DND-41 (cell line): ENCODE results near the gene ARHGAP26.

Experiments
- ATAC-seq: fragments of 200-7000 bp; cut with Tn5 transposase; 3 replicates; pipeline ENCODE4 v1.9.1; 2021; ENCODE audit warnings: low read depth; ENCODE audit not compliant: insufficient read depth
- DNase-seq: peaks from one replicate; pipeline ENCODE4 v3.0.0-alpha.2; 2020
- H2AFZ ChIP-seq: 2 replicates; pipeline ENCODE4 v1.6.0; 2012; ENCODE audit warnings: low read depth, low read length
- H3K27ac ChIP-seq: 2 replicates; pipeline ENCODE4 v1.5.1; 2012; ENCODE audit warnings: low read length, inconsistent platforms
- H3K27me3 ChIP-seq: fragments of 200-600 bp; sonication (generic); 2 replicates; pipeline ENCODE4 v1.6.0; 2012; ENCODE audit warnings: low read length, mild to moderate bottlenecking, inconsistent platforms; ENCODE audit not compliant: insufficient read depth, poor library complexity
- H3K36me3 ChIP-seq: 2 replicates; pipeline ENCODE4 v1.5.1; 2012; ENCODE audit warnings: low read length, inconsistent platforms; ENCODE audit not compliant: insufficient read depth
- H3K4me1 ChIP-seq: 2 replicates; pipeline ENCODE4 v1.5.1; 2012; ENCODE audit warnings: mild to moderate bottlenecking, low read length; ENCODE audit not compliant: insufficient read depth
- H3K4me2 ChIP-seq: 2 replicates; pipeline ENCODE4 v1.6.0; 2012; ENCODE audit warnings: mild to moderate bottlenecking, moderate library complexity, low read length, inconsistent platforms; ENCODE audit not compliant: insufficient read depth
- H3K4me3 ChIP-seq, 2 experiments: fragments of 200-600 bp in 1 of 2; shearing (Covaris generic) in 1 of 2; 2 replicates each; pipeline ENCODE4 v1.5.1; 2012 to 2016; ENCODE audit warnings: inconsistent platforms in 2 of 2, low read length in 2 of 2, mild to moderate bottlenecking in 2 of 2, low read depth in 1 of 2, moderate library complexity in 1 of 2
- H3K79me2 ChIP-seq: 2 replicates; pipeline ENCODE4 v1.6.0; 2012; ENCODE audit warnings: low read length, inconsistent platforms; ENCODE audit not compliant: insufficient read depth
- H3K9ac ChIP-seq: 2 replicates; pipeline ENCODE4 v1.6.0; 2012; ENCODE audit warnings: low read depth, mild to moderate bottlenecking, inconsistent platforms, low read length, moderate library complexity
- H3K9me3 ChIP-seq: 2 replicates; pipeline ENCODE4 v1.5.1; 2012; ENCODE audit warnings: low read length, moderate library complexity, mild to moderate bottlenecking, inconsistent platforms; ENCODE audit not compliant: insufficient read depth, severe bottlenecking
- H4K20me1 ChIP-seq: 2 replicates; pipeline ENCODE4 v1.6.0; 2012; ENCODE audit warnings: low read length; ENCODE audit not compliant: insufficient read depth
- EZH2 ChIP-seq: IDR thresholded peaks from 3 replicates; pipeline ENCODE4 v1.6.1; 2012; ENCODE audit warnings: borderline replicate concordance, low read depth, mild to moderate bottlenecking, moderate library complexity, low read length, inconsistent platforms; ENCODE audit not compliant: severe bottlenecking
- TF ChIP-seq, protein P1 (sequence below): IDR thresholded peaks from 2 replicates; pipeline ENCODE4 v1.5.1; 2012; ENCODE audit warnings: borderline replicate concordance, low read length, moderate library complexity, mild to moderate bottlenecking; ENCODE audit not compliant: poor library complexity, severe bottlenecking; ENCODE audit errors: extremely low read depth

Gene ARHGAP26

GRCh38 chr5:143126174-143127019 lies 356.2 kb downstream of the ARHGAP26 start:
- H3K27me3 ChIP-seq: no peaks in the 10 kb centered on the region
- H3K9ac ChIP-seq: no peak overlapping the region
- no peak overlapping the region for H3K4me2 ChIP-seq
- TF ChIP-seq EZH2: no peak
- TF ChIP-seq, protein P1, sequence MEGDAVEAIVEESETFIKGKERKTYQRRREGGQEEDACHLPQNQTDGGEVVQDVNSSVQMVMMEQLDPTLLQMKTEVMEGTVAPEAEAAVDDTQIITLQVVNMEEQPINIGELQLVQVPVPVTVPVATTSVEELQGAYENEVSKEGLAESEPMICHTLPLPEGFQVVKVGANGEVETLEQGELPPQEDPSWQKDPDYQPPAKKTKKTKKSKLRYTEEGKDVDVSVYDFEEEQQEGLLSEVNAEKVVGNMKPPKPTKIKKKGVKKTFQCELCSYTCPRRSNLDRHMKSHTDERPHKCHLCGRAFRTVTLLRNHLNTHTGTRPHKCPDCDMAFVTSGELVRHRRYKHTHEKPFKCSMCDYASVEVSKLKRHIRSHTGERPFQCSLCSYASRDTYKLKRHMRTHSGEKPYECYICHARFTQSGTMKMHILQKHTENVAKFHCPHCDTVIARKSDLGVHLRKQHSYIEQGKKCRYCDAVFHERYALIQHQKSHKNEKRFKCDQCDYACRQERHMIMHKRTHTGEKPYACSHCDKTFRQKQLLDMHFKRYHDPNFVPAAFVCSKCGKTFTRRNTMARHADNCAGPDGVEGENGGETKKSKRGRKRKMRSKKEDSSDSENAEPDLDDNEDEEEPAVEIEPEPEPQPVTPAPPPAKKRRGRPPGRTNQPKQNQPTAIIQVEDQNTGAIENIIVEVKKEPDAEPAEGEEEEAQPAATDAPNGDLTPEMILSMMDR: no peak
- no peak overlapping the region for H3K4me3 ChIP-seq
- no peak overlapping the region for H2AFZ ChIP-seq
- H3K79me2 ChIP-seq: no peaks in the 10 kb centered on the region
- H3K36me3 ChIP-seq: peaks cover 3% of the 10 kb centered on the region; the same call in 1 of the 2 replicates
- no peaks in the 10 kb centered on the region for H3K4me1 ChIP-seq
- no peaks in the 10 kb centered on the region for H3K9me3 ChIP-seq
- ATAC-seq (no peak), DNase-seq (no peak)
- H3K27ac ChIP-seq: no peak overlapping the region
- no peaks in the 10 kb centered on the region for H4K20me1 ChIP-seq

- Histone ChIP-seq H3K4me1 (no peaks in the 10 kb centered on the region), H3K4me2 (no peak overlapping the region), H3K36me3 (no peaks in the 10 kb centered on the region), H3K27ac (no peak overlapping the region), H3K27me3 (no peaks in the 10 kb centered on the region), H3K9ac (no peak overlapping the region), H3K4me3 (no peak overlapping the region), H2AFZ (no peak overlapping the region), H3K9me3 (no peaks in the 10 kb centered on the region), H3K79me2 (no peaks in the 10 kb centered on the region), H4K20me1 (no peaks in the 10 kb centered on the region)
- TF ChIP-seq, protein P1: no peak
- TF ChIP-seq EZH2: no peak
- ATAC-seq: no peak
- no peak for DNase-seq
These were observed 358.4 kb downstream of the ARHGAP26 start for GRCh38 chr5:143128412-143129071.

DNA sequence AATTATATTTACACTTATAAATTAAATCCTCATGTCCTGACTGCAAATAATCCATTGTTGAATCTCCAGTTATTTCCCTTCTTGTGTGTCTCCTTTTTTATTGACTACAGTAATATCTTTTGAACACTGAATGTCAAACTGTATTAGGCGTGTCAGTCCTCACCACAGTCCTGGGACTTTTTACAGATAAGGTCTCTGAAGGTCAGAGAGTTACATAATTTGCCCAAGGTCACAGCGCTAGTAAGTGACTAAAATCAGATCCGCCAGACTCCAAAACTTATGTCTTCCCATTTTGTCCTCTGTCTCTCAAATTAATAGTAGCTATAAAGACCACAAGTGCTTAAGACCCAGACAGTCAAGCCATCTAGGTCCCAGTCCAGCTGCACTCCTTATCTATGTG lies 359.0 kb downstream of the ARHGAP26 start:
- no peaks in the 10 kb centered on the region for H3K27me3 ChIP-seq
- no peaks in the 10 kb centered on the region for H4K20me1 ChIP-seq
- H3K27ac ChIP-seq: no peak overlapping the region
- no peak overlapping the region for H3K4me2 ChIP-seq
- no peak for DNase-seq
- H3K36me3 ChIP-seq: peaks cover 1% of the 10 kb centered on the region; the same call in 1 of the 2 replicates
- H2AFZ ChIP-seq: no peak overlapping the region
- ATAC-seq: no peak
- no peak overlapping the region for H3K4me3 ChIP-seq
- no peaks in the 10 kb centered on the region for H3K9me3 ChIP-seq
- H3K9ac ChIP-seq: no peak overlapping the region
- TF ChIP-seq, protein P1: no peak
- no peak for TF ChIP-seq EZH2
- no peaks in the 10 kb centered on the region for H3K4me1 ChIP-seq
- H3K79me2 ChIP-seq: no peaks in the 10 kb centered on the region
